GM12878 (cell line): ENCODE results near the gene TMUB2. TPM values are rescaled to one million over a fixed set of nuclear protein-coding genes. Genes with fewer than 3 reads are reported as not detected.

Experiments
- CUX1 ChIP-seq: IDR thresholded peaks from 2 replicates; pipeline ENCODE4 v1.6.1; 2012; ENCODE audit warnings: improper control_type of control experiment, low read depth, low read length; ENCODE audit not compliant: insufficient replicate concordance
- MYC ChIP-seq: IDR thresholded peaks from 2 replicates; pipeline ENCODE4 v1.6.1; 2011; ENCODE audit warnings: mild to moderate bottlenecking, low read length, moderate library complexity, inconsistent platforms; ENCODE audit not compliant: insufficient read depth, insufficient replicate concordance, insufficient read length, severe bottlenecking
- PBX3 ChIP-seq: IDR thresholded peaks from 2 replicates; pipeline ENCODE4 v1.6.1; 2011; ENCODE audit warnings: mild to moderate bottlenecking, low read depth, low read length, moderate library complexity; ENCODE audit not compliant: insufficient replicate concordance
- SMARCA5 ChIP-seq: fragments of 450-650 bp; IDR thresholded peaks from 2 replicates; pipeline ENCODE4 v1.6.1; 2017; ENCODE audit warnings: mild to moderate bottlenecking
- SPI1 ChIP-seq: IDR thresholded peaks from 2 replicates; pipeline ENCODE4 v1.6.1; 2011; ENCODE audit warnings: low read depth, mild to moderate bottlenecking, low read length, moderate library complexity, borderline replicate concordance; ENCODE audit not compliant: insufficient read depth
- ZNF384 ChIP-seq: IDR thresholded peaks from 2 replicates; pipeline ENCODE4 v1.6.1; 2012; ENCODE audit warnings: low read depth, mild to moderate bottlenecking, low read length, improper control_type of control experiment, borderline replicate concordance
- polyA plus RNA-seq, 11 experiments: library from polyadenylated mRNA; depleted of rRNA in 4 of 11; unstranded in 6 of 11; stranded (reverse) in 5 of 11; fragments of >200 nt; fragmentation: Nextera tagmentation in 4 of 11; fragmentation: Illumina TruSeq in 1 of 11; extraction: Ambion mirVana in 4 of 11; extraction: Trizol in 1 of 11; gene quantifications; 1 replicate in 1 of 11; 2 replicates in 10 of 11; pipeline versions ENCODE4 v1.2.1 to v1.2.3, GENCODE V29; 2011 to 2016; ENCODE audit warnings: inconsistent platforms in 2 of 11, missing spikeins in 2 of 11, low read depth in 1 of 11
- total RNA-seq, 4 experiments: library from RNA; depleted of rRNA in 3 of 4; stranded (reverse); fragments of >200 nt in 3 of 4; fragmentation: Illumina TruSeq in 1 of 4; extraction: Trizol in 1 of 4; gene quantifications; 2 replicates each; pipeline versions ENCODE4 v1.2.1 to v1.2.3, GENCODE V29; 2013 to 2021
- TF ChIP-seq, protein P1 (sequence below): IDR thresholded peaks from 2 replicates; pipeline ENCODE4 v1.6.1; 2012; ENCODE audit warnings: low read depth, low read length, improper control_type of control experiment

Gene TMUB2
- total and polyA plus RNA-seq, 10 of the 15 experiments (the other 5 are each of a cell fraction or from before 2014, with no cell fraction given), result 4.3 to 34.0 (median 20.0) TPM

GRCh38 chr17:44218344-44219107 lies 31.8 kb downstream of the TMUB2 start (continued):
- TF ChIP-seq ZNF384, result peak; percentile 98
- TF ChIP-seq MYC, result peak; percentile 28
- TF ChIP-seq, protein P1, sequence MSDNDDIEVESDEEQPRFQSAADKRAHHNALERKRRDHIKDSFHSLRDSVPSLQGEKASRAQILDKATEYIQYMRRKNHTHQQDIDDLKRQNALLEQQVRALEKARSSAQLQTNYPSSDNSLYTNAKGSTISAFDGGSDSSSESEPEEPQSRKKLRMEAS, result peak; percentile 59; the same call in 1 of the 2 replicates
- TF ChIP-seq CUX1, result no peak
- TF ChIP-seq SPI1, result 0 out of 2 replicates have a peak, but pooled peaks have one; percentile 32
- peak; percentile 23; the same call in 1 of the 2 replicates for TF ChIP-seq SMARCA5
- TF ChIP-seq PBX3, result no peak
